ENCODE data around the gene RDH8. TPM values are rescaled to one million over a fixed set of nuclear protein-coding genes. Genes with fewer than 3 reads are reported as not detected.

The RDH8 gene
- total RNA-seq, 2 donors from 2014 or later = not detected

DNA sequence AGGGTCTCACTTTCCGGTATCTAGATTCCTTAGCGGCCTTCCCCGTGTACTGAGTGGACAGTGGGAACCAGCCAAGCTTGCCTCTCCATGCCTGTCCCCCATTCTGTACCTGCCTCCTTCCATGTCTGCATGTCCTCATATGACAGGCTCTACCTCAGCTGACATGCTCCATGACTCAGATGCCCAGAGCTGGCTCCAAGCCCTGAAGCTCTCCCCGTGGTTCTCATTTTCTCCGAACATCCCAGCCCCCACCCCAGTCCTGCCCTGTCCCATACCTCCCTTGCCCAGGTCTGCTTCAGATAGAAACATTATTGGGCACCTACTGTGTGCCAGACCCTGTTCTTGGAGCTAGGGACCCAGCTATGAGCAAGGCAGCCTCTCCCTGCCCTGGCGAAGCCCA is 55.8 kb downstream of the RDH8 start:
- TF ChIP-seq, protein P1, sequence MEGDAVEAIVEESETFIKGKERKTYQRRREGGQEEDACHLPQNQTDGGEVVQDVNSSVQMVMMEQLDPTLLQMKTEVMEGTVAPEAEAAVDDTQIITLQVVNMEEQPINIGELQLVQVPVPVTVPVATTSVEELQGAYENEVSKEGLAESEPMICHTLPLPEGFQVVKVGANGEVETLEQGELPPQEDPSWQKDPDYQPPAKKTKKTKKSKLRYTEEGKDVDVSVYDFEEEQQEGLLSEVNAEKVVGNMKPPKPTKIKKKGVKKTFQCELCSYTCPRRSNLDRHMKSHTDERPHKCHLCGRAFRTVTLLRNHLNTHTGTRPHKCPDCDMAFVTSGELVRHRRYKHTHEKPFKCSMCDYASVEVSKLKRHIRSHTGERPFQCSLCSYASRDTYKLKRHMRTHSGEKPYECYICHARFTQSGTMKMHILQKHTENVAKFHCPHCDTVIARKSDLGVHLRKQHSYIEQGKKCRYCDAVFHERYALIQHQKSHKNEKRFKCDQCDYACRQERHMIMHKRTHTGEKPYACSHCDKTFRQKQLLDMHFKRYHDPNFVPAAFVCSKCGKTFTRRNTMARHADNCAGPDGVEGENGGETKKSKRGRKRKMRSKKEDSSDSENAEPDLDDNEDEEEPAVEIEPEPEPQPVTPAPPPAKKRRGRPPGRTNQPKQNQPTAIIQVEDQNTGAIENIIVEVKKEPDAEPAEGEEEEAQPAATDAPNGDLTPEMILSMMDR (IDR thresholded peaks at IDR 0.05) = no peak
- peaks cover 2% of the 10 kb centered on the region for H3K9me3 ChIP-seq
- no peaks in the 10 kb centered on the region for H3K27me3 ChIP-seq (replicated peaks; ENCODE audit: insufficient read depth)
- no peaks in the 10 kb centered on the region for H3K36me3 ChIP-seq
- no peak overlapping the region for H3K4me3 ChIP-seq
- no peaks in the 10 kb centered on the region for H3K4me1 ChIP-seq (ENCODE audit: control insufficient read depth in 1 of 2, low read depth in 2 of 2)
- H3K27ac ChIP-seq = no peak overlapping the region
- ATAC-seq (ENCODE audit: insufficient number of reproducible peaks, low FRiP score, low read depth) (no peak), DNase-seq (ENCODE audit: low spot score) (no peak)

DNA sequence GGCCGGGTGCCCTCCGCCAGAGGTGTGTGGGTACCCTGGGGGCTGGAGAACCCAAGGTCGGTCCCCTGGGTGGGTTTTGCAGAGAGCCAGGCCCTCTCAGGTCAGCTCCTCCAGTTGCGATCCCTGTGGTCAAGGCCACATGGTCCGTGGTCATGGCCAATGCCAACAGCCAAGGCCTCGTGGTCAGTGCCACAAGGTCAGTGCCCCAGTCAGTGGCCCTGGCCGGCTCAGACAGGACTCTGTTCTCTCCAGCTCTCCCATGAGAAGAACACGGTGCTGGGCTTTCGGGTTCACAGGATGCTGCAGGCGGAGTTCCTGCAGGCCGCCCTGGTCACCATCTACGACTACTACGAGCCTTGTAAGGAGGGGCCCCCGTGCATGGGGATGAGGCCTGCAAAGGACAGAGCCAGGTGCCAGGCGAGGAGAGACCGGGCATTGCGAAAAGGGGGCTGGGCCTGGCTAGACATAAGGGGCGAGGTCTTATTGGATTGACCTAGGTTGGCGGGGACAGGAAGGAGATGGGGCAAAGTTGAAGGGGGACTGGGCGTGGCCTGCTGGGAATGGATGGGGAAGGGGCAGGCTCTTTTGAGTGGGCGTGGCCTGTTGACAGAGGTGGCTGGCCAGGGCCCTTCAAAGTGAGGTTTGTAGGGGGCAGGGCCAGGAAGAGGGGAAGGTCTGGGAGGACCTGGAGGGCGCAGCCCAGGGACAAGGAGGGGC is 57.6 kb downstream of the RDH8 start:
- no peak overlapping the region for H3K4me3 ChIP-seq
- ATAC-seq (ENCODE audit: insufficient number of reproducible peaks, low FRiP score, low read depth) (no peak), DNase-seq (ENCODE audit: low spot score) (no peak)
- TF ChIP-seq, protein P1 (IDR thresholded peaks at IDR 0.05) = no peak
- no peak overlapping the region for H3K27ac ChIP-seq
- no peaks in the 10 kb centered on the region for H3K4me1 ChIP-seq (ENCODE audit: control insufficient read depth in 1 of 2, low read depth in 2 of 2)
- no peaks in the 10 kb centered on the region for H3K36me3 ChIP-seq
- H3K9me3 ChIP-seq = peaks cover 3% of the 10 kb centered on the region
- H3K27me3 ChIP-seq (replicated peaks; ENCODE audit: insufficient read depth) = no peaks in the 10 kb centered on the region

Other genes starting within 250 kb of the RDH8 start
- 10 to 100 TPM; 44.0 to 54.6 TPM for gene ZNF846, start 244.7 kb upstream of the RDH8 start, total RNA-seq
- 10 to 100 TPM; 28.9 to 64.8 TPM for gene FBXL12, start 194.4 kb upstream of the RDH8 start, total RNA-seq
- gene UBL5, start 185.6 kb upstream of the RDH8 start, total RNA-seq = 100 to 1,000 TPM; 210 to 414 TPM
- 10 to 100 TPM; 76.5 to 79.4 TPM for gene PIN1, start 178.2 kb upstream of the RDH8 start, total RNA-seq
- 10 to 100 TPM in 1 of 2 donors, 1 to 10 TPM in 1; 5.8 to 13.4 TPM for gene OLFM2, start 77.0 kb upstream of the RDH8 start, total RNA-seq
- gene COL5A3, start 3.0 kb upstream of the RDH8 start, total RNA-seq = 10 to 100 TPM; 11.1 to 14.3 TPM
- 10 to 100 TPM; 42.5 to 56.5 TPM for gene SHFL, start 72.8 kb downstream of the RDH8 start, total RNA-seq
- not detected for gene ANGPTL6, start 89.2 kb downstream of the RDH8 start, total RNA-seq
- 10 to 100 TPM; 14.6 to 39.0 TPM for gene PPAN, start 92.9 kb downstream of the RDH8 start, total RNA-seq
- 10 to 100 TPM in 1 of 2 donors, 1 to 10 TPM in 1; 4.5 to 11.6 TPM for gene P2RY11, start 98.2 kb downstream of the RDH8 start, total RNA-seq
- 100 to 1,000 TPM; 194 to 212 TPM for gene EIF3G, start 106.4 kb downstream of the RDH8 start, total RNA-seq
- gene DNMT1, start 181.5 kb downstream of the RDH8 start, total RNA-seq = 10 to 100 TPM; 57.5 to 61.2 TPM
- 10 to 100 TPM in 1 of 2 donors, 1 to 10 TPM in 1; 8.3 to 15.6 TPM for gene S1PR2, start 217.8 kb downstream of the RDH8 start, total RNA-seq
- 10 to 100 TPM; 28.4 to 29.9 TPM for gene MRPL4, start 238.7 kb downstream of the RDH8 start, total RNA-seq

Data from thoracic aorta (tissue), 2 donors.